NCI-H2107 (cell line): ENCODE results near the gene OR4D9.

Experiments
- DNase-seq: peaks from one replicate; lab custom pipeline; 2025; lab: John Stamatoyannopoulos, UW

The OR4D9 gene

DNA sequence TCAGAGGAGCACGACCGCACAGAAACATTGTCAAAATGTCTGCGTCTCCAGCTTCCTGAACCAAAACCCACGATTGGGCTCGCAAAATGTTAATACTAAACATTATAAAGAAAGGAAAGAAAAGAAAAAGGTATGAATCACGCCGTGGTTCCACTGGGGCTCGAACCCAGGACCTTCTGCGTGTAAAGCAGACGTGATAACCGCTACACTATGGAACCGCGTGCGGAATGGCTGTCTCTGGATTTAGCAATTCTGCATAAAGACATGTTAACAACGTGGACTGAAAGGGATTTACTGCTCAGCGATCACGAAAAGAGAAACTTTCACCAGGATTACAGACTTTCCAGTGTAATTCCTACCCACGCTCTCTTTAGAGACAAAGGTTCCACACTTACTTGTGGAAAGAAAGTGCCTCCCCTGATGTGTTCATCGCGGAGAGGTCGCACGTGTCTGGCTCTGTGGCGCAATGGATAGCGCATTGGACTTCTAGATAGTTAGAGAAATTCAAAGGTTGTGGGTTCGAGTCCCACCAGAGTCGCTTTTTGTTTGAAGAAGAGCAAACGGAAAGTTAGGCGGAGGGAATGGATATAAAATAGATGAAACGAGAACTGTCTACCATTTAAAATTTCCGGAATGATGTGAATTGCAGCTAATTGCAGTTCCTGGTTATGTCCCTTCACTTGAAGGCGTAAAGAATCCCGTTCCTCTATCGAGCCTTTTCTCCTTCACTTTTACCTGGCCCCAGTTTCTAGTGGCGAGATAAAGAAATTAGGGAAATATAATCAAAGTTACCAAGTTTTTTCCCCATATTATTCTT, 39.7 kb downstream of the OR4D9 start:
- peak; percentile 77 for DNase-seq

DNA sequence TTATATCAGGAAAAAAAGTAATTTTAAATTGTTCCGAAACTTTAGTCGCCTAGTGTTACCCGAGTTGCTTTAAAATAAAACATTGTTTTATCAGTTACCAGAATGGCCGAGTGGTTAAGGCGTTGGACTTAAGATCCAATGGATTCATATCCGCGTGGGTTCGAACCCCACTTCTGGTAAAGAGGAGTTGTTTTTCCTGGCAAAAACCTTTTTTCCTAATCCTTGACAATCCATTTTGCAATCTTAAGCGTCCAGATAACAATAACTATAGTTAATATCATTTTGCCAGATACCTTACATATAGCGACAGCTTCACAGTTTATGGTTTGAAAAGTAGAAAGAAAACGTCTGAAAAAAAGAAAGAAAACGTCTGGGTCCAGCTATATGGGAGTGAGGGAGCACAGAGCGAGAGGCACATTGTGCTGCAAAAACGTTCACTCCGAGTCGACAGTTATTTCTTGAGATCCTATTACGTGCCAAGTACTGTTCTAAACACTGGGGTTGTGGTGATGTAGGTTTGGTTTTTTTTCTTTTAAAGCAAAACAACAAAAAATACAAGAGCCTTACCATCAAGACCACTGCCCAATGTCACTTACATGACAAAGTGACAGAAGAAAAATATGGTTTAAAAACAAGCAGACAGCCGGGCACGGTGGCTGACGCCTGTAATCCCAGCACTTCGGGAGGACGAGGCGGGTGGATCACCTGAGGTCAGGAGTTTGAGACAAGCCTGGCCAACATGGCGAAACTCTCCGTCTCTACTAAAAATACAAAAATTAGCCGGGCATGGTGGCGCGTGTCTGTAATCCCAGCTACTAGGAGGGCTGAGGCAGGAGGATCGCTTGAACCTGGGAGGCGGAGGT, 40.6 kb downstream of the OR4D9 start:
- DNase-seq, result no peak

DNA sequence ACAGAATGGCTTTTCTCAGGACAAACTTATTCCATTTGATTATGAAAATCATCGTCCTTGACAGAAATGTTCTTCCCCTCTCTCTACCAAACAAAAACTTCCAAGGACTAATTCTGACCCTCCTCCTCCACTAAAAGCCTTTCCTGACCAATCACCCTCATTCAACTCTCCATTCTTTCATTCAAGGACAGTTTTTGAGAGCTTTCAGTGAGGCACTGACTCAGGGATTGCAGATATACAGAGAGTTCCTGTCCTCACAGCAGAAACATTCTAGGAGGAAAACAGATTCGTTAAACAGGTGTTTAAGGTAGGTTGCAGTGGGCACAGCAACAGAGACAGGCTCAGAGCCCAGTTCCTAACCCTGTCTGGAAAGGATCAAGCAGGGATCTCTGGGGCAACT, 41.5 kb downstream of the OR4D9 start:
- DNase-seq, result no peak

DNA sequence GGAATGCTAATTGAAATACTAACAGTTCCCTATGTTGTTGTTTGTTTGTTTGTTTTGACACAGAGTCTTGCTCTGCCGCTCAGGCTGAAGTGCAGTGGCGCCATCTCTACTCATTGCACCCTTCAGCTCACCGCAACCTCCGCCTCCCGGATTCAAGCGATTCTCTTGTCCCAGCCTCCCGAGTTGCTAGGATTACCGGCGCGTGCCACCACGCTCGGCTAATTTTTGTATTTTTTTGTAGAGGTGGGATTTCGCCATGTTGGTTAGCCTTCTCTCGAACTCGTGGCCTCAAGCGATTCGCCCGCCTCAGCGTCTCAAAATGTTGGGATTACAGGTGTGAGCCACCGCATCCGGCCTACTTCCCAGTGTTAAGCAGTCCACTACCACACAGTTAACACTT, 42.0 kb downstream of the OR4D9 start:
- no peak for DNase-seq

DNA sequence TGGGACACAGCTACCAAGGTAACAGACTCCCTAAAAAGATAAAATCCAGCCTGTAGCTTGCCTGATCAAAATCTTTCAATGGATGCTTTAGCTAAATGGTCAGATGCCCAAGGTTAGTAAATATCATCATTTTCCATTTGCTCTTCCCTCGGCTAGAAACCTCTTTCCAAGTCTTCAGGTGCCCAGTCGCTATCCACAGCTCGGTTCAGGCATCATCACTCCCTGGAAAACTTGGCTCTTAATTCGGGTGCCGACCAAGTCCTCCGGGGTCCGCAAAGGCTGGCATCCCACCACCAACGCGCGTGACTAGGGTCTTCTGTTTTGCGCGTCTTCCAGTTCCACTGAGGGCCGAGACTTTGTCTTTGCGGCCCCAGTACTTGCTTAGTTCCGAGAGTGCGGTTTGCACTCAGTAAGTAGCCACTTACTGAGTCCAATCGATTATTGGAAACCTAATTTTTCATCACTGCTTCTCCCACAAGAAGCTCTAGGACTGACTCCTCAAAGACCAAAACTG, 44.3 kb downstream of the OR4D9 start:
- DNase-seq, result no peak

DNA sequence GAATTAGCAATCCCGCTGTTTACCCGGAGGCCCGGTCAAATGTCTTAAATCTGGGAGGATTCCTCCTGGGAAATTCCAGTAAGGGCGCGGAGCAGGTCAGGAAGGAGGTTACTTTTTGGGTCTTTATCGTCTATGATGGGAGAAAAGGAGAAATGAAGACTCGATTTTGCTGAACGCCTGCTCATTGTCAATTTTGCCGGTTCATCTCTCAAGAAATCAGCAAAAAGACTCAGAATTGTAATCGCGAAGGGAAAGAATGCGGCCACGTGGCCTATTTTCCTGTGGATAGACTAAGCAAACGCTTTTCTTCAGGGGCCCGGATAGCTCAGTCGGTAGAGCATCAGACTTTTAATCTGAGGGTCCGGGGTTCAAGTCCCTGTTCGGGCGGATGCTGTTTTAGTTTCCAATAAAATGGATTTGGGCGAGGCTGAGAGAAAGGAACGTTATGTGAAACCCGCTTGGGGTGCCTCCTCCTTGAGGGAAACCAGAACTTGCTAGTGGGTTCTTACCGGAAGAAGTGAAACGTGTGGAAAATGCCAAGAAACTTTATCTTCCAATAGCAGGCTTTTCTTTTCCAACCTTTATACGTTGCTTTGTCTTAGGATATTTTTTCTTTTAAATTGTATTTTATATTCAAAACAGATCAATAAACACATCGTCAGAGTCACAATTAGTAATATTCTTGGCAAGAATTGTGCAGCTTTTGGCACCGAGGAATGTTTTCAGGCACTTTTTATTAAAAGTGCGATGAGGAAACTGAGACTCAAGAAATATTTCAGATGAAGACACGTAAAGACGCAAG, 45.0 kb downstream of the OR4D9 start:
- DNase-seq, result no peak

DNA sequence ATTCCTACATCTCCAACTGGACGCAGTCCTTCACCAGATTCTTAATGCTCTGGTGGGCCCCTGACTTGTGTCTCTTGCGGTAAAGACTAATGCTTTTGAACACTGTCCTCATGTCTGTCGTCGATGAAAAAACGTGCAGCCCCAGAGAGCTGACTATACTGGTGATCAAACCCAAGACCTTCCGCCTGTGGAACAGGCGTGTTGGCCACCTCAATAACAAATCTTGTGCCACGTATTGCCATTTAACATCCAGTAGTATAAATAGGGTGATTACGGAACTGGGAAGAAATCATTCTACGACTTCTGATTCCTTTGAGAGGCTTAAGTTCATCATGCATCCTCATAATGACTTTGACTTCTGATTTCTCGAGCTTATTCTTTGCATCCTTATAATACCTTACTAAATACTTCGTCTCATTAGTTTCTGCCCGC, 45.6 kb downstream of the OR4D9 start:
- DNase-seq, result no peak

DNA sequence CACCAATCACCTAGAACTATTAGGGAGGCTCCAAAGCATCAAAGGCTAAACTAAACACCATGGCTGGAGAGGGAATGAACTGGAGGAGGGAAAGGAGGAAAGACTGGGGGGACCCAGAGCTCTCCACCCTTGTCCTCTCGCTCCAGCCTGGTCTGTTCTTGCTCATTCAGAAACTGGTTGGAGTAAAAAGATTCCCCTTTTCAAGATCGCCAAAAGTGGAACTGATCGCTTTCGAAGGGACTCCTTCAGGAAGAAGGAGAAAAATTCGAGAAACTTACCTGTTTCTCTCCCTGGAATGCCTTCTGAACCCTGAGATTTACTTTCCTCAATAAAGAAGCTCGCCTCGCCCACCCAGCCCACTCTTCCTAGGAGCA, 46.9 kb downstream of the OR4D9 start:
- DNase-seq, result no peak

DNA sequence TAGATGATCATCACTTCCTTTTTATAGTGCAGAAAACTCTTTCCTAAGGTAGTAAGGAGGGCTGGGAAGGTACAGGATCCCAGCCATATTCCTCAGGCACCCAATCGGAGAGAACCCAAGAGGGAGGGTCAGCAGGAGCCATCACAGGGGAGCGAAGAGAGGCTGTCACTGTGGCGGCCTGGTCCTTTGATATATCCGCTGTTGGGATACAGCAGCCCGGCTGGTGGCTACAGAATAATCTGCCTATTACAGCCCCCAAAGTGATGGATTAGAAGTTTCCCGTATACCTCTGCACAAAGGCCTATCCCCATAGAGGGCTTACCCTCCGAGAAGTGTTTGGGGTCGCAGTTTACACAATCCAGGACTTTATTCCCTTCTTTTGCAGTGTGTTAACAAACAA, 48.5 kb downstream of the OR4D9 start:
- DNase-seq, result no peak

DNA sequence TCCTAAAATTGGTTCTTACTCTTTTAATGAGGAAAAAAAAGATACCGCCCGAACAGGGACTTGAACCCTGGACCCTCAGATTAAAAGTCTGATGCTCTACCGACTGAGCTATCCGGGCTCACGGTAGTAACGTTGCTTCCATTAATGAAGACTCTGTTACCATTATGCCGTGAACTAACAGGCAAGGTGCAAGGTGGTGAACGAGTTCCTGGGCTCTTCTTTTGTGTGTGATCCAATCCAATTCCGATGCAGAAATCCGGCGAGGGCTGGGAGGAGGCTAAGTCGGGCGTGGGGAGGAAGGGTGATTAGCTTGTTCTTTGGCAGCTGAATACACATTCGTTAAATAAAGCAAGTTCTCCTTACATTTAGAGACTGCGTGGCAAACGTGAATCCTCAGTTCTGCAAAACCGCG, 49.0 kb downstream of the OR4D9 start:
- DNase-seq, result peak; percentile 37

DNA sequence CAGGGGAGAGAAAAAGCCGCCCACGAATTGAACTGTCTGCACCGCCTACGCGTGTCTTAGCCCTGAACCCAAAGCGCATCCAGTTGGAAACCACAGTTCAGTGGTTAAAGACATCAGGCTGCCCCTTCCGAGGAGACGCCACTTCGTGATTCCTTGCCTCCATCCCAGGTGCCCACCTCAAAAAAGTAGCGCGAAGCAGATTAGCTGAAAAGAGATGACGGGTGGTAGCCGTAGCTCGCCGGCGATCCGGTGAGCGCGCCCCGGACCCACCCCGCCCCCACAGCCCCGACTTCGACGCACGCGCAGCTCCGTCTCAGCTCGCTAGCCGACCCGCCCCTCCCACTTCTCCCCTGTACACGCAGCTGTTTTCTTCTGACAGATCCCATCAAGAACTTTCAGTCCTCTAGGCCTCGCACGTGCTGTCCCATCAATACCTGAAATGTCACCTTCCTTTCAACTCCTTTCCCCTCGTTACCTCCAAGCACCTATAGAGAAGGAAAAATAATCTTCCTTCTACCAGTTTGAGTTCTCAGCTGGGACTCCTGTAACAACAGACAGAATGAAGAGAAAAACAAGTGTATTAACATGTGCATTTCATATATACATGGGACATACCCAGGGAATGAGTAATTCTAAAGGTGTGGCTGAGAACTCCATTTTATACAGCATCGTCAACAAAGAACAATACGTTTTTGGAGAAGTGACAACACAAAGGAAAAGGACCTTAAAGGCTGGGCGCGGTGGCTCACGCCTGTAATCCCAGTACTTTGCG, 49.5 kb downstream of the OR4D9 start:
- DNase-seq, result no peak

DNA sequence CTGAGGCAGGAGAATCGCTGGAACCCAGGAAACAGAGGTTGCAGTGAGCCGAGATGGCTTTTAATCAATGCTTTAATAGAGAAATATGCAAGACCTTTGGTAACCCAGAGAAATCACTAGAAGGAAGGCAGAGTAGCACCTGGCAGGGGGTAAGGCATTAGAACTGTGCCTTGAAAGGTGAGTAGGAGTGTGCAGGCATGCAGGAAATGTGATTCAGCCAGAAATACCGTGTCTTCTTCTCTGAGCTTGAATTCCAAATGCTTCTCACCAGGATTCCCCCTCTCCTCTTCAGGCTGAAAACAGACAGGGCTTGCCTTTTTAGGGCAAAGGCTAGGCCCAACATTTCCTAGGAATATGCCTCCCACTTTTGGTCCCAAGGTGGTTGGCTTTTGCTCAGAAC, 51.0 kb downstream of the OR4D9 start:
- no peak for DNase-seq
